Measurements from ENCODE around the gene MTCH1. TPM values are rescaled to one million over a fixed set of nuclear protein-coding genes. Genes with fewer than 3 reads are reported as not detected.

Gene MTCH1, protein sequence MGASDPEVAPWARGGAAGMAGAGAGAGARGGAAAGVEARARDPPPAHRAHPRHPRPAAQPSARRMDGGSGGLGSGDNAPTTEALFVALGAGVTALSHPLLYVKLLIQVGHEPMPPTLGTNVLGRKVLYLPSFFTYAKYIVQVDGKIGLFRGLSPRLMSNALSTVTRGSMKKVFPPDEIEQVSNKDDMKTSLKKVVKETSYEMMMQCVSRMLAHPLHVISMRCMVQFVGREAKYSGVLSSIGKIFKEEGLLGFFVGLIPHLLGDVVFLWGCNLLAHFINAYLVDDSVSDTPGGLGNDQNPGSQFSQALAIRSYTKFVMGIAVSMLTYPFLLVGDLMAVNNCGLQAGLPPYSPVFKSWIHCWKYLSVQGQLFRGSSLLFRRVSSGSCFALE
- total RNA-seq: 175 TPM

DNA sequence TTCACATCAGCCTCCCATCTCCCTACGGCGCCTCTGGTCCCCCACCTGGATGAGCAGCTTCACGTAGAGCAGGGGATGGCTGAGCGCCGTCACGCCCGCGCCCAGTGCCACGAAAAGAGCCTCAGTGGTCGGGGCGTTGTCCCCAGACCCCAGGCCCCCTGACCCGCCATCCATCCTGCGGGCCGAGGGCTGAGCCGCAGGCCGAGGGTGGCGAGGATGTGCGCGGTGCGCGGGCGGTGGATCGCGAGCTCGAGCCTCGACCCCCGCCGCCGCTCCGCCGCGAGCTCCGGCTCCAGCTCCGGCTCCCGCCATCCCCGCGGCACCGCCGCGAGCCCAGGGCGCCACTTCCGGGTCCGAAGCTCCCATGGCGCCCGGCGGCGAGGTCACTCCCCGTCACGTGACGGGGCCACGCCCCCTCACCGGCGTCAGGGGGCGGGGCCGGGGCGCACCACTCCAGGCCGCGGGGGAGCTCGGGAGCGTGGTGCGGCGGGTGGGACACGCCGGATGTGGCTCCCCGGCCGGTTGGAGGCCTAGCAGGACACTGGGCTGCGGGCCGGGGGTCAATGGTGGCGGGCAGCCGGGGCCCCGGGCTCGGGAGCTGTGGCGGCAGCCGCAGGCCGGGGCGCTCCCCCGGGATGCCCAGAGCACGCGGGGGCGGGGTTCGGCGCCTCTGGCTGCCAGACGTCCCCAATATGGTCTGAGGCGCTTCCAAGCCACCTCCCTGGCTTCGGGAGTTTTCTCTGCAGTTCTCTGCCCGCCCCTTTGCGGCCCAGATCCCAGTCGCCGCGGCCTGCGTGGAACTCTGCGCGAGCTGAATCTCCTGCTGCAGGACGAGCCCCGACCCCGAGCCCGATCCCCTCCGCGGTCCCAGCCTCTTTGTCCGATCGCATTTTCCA lies at the start of gene MTCH1:
TSS of gene MTCH1 (minus strand) at position 389 of the 896 bp plus-strand sequence. CDS start at position 366, 23 bp downstream.
- DNase-seq (ENCODE audit: low spot score in 2 of 2): peak; percentile 51 to 94
- no peaks in the 10 kb centered on the region for H3K27me3 ChIP-seq
- intact Hi-C loops (cut with DNase I): loop anchor here (1.0 to 10.0 kb wide), 5 partner anchors 33 to 361 kb away; partner anchors contain the start of gene C6orf89
- TF ChIP-seq, protein P1, sequence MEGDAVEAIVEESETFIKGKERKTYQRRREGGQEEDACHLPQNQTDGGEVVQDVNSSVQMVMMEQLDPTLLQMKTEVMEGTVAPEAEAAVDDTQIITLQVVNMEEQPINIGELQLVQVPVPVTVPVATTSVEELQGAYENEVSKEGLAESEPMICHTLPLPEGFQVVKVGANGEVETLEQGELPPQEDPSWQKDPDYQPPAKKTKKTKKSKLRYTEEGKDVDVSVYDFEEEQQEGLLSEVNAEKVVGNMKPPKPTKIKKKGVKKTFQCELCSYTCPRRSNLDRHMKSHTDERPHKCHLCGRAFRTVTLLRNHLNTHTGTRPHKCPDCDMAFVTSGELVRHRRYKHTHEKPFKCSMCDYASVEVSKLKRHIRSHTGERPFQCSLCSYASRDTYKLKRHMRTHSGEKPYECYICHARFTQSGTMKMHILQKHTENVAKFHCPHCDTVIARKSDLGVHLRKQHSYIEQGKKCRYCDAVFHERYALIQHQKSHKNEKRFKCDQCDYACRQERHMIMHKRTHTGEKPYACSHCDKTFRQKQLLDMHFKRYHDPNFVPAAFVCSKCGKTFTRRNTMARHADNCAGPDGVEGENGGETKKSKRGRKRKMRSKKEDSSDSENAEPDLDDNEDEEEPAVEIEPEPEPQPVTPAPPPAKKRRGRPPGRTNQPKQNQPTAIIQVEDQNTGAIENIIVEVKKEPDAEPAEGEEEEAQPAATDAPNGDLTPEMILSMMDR (IDR thresholded peaks at IDR 0.05): no peak
- H3K9me3 ChIP-seq: no peaks in the 10 kb centered on the region
- peak within 1 kb of the TSS; percentile 82 to 100 for H3K4me3 ChIP-seq
- peak within 1 kb of the TSS; percentile 97 to 99 for H3K27ac ChIP-seq
- peaks cover 0 to 4% of the 10 kb centered on the region in 2 donors for H3K36me3 ChIP-seq
- peaks cover 11 to 32% of the 10 kb centered on the region in 2 donors for H3K4me1 ChIP-seq

DNA sequence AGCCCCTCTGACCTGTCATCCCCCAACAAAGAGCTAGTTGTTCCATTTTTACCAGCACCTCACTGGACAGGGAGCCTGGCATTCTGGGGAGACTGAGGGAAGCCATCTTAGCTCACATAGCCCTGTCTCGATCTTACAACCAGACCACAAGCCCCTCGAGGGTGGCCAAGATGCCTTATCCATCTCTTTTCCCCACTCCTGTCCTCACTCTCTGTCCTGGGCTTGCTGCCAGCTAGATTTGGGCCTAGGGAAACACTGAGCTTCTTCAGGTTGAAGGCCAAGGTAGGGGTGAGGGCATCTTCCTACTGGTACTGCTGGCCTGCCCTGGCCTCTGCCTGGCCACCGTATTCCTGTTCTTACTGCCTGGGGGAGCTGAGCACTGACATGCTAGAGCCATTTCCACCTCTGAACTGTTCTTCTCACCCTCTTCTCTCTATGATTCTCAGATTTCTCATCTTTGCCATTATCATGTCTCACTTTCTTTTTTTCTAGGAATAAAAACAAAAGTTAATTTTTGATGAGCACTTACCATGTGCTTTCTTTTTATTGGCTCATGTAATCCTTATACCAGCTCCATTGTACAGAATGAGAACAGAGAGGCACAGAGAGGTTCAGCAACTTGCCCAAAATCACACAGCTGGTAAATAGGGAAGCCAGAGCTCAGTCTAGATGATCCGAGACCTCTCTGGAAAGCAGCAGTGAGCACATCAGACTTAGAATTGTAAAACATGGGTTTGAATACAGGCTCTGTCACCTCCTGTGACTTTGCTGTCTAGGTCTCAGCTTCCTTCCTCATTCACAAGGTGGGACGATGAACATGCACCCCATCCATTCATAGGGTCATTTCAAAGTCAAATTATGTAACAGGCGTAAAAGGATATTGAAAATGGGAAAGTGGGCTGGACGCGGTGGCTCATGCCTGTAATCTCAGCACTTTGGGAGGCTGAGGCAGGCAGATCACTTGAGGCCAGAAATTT lies 48.1 kb upstream of the MTCH1 start:
- TF ChIP-seq, protein P1 (IDR thresholded peaks at IDR 0.05): no peak
- H3K4me1 ChIP-seq: no peaks in the 10 kb centered on the region
- H3K36me3 ChIP-seq: no peaks in the 10 kb centered on the region
- H3K27ac ChIP-seq: no peak overlapping the region
- intact Hi-C loops (cut with DNase I): no loop called here
- no peak overlapping the region for H3K4me3 ChIP-seq
- DNase-seq (ENCODE audit: low spot score in 2 of 2): no peak
- H3K9me3 ChIP-seq: peaks cover 0 to 3% of the 10 kb centered on the region in 2 donors
- H3K27me3 ChIP-seq: no peaks in the 10 kb centered on the region

DNA sequence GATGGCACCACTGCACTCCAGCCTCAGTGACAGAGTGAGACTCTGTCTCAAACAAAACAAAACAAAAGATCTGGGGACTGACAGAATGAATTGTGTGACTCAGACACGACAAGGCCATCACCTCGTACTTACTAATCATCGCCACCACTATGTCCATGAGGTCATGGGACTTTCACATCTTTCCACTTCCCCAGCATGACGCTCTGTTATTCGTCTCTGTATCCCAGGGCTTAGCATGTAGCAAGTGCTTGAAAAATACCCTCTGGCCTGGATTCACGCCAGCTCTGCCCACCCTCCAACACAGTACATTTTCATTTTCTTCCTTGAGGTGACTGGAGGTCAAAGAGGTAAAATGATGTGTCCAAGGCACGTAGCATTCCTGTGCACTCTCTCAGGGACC lies 47.3 kb upstream of the MTCH1 start:
- Histone ChIP-seq H3K4me3 (no peak overlapping the region), H3K9me3 (peaks cover 0 to 3% of the 10 kb centered on the region in 2 donors), H3K27me3 (no peaks in the 10 kb centered on the region), H3K36me3 (no peaks in the 10 kb centered on the region), H3K27ac (no peak overlapping the region), H3K4me1 (no peaks in the 10 kb centered on the region)
- intact Hi-C loops (cut with DNase I): no loop called here
- no peak for DNase-seq (ENCODE audit: low spot score in 2 of 2)
- TF ChIP-seq, protein P1 (IDR thresholded peaks at IDR 0.05): no peak

DNA sequence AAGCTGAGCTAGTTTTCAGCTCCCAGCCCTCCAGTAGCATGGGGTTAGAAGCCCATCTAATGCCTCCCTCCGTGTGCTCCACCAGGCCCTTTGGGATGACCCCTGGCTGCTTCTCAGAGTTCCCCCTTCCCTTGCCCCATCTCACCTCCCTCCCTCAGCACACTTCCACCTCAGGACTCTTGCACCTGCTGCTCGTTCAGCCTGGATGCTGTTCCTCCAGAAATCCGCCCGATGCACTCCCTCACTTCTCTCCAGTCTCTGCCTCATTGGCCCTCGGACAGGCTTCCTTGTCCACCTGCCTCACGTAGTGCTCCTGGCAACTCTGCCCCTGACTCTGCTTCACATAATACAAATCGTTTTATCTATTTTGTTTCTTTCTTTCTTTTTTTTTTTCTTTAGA lies 46.2 kb upstream of the MTCH1 start:
- H3K9me3 ChIP-seq: peaks cover 0 to 3% of the 10 kb centered on the region in 2 donors
- H3K27ac ChIP-seq: no peak overlapping the region
- DNase-seq (ENCODE audit: low spot score in 2 of 2): no peak
- H3K36me3 ChIP-seq: no peaks in the 10 kb centered on the region
- intact Hi-C loops (cut with DNase I): no loop called here
- H3K27me3 ChIP-seq: no peaks in the 10 kb centered on the region
- no peaks in the 10 kb centered on the region for H3K4me1 ChIP-seq
- H3K4me3 ChIP-seq: no peak overlapping the region
- TF ChIP-seq, protein P1 (IDR thresholded peaks at IDR 0.05): no peak

DNA sequence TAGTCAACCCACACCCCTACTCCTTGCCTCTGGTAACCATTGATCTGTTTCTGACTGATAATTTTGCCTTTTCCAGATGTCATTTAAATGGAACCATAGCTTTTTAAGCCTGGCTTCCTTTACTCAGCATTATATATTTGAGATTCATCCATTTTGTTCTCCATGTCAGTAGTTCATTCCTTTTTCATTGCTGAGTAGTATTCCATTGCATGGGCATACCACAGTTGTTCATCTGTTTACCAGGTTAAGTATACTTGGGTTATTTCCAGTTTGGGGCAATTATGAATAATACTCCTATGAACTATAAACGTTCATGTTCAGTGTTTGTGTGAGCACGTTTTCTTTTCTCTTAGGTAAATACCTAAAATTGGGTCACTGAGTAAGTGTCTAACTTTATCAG lies 44.6 kb upstream of the MTCH1 start:
- TF ChIP-seq, protein P1 (IDR thresholded peaks at IDR 0.05): no peak
- Histone ChIP-seq H3K27ac (no peak overlapping the region), H3K4me1 (no peaks in the 10 kb centered on the region), H3K9me3 (peaks cover 0 to 3% of the 10 kb centered on the region in 2 donors), H3K27me3 (no peaks in the 10 kb centered on the region), H3K36me3 (no peaks in the 10 kb centered on the region), H3K4me3 (no peak overlapping the region)
- DNase-seq (ENCODE audit: low spot score in 2 of 2): no peak
- intact Hi-C loops (cut with DNase I): no loop called here
